ENCODE data around the gene KRTAP5-2.

GRCh38 chr11:1589996-1590395 lies 8.1 kb downstream of the KRTAP5-2 start:
- no peak for TF ChIP-seq TAF1 (IDR thresholded peaks at IDR 0.05; ENCODE audit: borderline replicate concordance, insufficient read depth, low read length)
- TF ChIP-seq, protein P1, sequence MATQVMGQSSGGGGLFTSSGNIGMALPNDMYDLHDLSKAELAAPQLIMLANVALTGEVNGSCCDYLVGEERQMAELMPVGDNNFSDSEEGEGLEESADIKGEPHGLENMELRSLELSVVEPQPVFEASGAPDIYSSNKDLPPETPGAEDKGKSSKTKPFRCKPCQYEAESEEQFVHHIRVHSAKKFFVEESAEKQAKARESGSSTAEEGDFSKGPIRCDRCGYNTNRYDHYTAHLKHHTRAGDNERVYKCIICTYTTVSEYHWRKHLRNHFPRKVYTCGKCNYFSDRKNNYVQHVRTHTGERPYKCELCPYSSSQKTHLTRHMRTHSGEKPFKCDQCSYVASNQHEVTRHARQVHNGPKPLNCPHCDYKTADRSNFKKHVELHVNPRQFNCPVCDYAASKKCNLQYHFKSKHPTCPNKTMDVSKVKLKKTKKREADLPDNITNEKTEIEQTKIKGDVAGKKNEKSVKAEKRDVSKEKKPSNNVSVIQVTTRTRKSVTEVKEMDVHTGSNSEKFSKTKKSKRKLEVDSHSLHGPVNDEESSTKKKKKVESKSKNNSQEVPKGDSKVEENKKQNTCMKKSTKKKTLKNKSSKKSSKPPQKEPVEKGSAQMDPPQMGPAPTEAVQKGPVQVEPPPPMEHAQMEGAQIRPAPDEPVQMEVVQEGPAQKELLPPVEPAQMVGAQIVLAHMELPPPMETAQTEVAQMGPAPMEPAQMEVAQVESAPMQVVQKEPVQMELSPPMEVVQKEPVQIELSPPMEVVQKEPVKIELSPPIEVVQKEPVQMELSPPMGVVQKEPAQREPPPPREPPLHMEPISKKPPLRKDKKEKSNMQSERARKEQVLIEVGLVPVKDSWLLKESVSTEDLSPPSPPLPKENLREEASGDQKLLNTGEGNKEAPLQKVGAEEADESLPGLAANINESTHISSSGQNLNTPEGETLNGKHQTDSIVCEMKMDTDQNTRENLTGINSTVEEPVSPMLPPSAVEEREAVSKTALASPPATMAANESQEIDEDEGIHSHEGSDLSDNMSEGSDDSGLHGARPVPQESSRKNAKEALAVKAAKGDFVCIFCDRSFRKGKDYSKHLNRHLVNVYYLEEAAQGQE (IDR thresholded peaks at IDR 0.05; ENCODE audit: insufficient read depth in 1 of 2, low read depth in 2 of 2, low read length in 2 of 2): no peak
- TF ChIP-seq POLR2AphosphoS5 (IDR thresholded peaks at IDR 0.05; ENCODE audit: low read depth, low read length): no peak
